C4-2B (cell line): Measurements from ENCODE around the gene NTN5.

Experiments used
- CTCF ChIP-seq: fragments of 450-650 bp; conservative IDR thresholded peaks from 2 replicates; pipeline ENCODE4 v1.5.1; 2017; ENCODE audit warnings: mild to moderate bottlenecking
- ZFX ChIP-seq: fragments of 450-650 bp; IDR thresholded peaks from 2 replicates; pipeline ENCODE4 v1.6.1; 2017

- TF ChIP-seq CTCF: peak; percentile 45; the same call in 1 of the 2 replicates
- no peak for TF ChIP-seq ZFX
Observed at GRCh38 chr19:48630296-48631063, 42.3 kb downstream of the NTN5 start.
